Activated CD4-positive, CD25-positive, alpha-beta regulatory T cell treated with anti-CD3 and anti-CD28 coated beads, Interleukin-2, amount 50 U/mL, for 24 hours (primary cell): ENCODE results near the gene RNF114.
A peak's percentile ranks its signal among the peaks of the same experiment; 100 is the strongest.
"Not testable (repeated sequence)": the region's sequence is repeated elsewhere in the genome, so short reads cannot be mapped to it uniquely, and the experiment has no call there.

Experiments
- ATAC-seq, 2 donors: fragments of 150-1000 bp; cut with Tn5 transposase; one replicate each; pipeline ENCODE4 v1.10.0; 2021; ENCODE audit warnings: mild to moderate bottlenecking in 1 of 2, moderate library complexity in 1 of 2

RNF114 gene

DNA sequence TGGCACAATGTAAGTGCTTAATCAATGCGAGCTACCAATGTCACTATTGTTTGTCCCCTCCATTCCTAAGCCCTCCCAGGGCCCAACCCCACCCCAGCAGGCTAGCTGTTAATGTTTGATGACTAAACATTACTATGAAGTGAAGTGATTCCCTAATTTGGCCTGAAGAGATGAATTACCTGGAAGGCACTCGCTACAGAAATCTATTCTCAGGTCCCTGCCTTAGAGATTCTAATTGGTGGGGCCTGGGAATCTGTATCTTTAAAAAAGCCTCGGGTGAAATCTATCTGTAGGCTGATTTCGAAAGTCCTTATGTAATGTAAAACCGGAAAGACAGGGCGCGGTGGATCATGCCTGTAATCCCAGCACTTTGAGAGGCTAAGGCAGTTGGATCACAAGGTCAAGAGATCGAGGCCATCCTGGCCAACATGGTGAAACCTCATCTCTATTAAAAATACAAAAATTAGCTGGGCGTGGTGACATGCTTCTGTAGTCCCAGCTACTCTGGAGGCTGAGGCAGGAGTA lies 29.6 kb downstream of the RNF114 start:
- no peak for ATAC-seq

DNA sequence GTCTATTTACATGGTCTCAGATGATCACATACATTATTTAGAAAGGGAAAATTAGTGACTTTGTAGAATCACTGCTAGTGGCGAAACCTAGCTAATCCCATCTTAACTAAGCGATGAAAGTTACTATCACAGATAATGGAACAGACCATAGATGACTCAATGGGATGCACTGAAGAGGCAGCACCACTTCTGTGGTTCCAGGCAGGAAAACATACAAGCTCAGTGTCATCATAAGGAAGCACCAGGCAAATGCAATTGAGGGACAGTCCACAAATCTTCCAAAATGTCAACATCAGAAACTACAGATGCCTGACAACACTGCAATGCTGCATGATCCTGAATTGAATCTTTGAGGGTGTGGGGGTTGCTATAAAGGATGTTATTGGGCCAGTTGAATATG lies 30.7 kb downstream of the RNF114 start:
- ATAC-seq: no peak

DNA sequence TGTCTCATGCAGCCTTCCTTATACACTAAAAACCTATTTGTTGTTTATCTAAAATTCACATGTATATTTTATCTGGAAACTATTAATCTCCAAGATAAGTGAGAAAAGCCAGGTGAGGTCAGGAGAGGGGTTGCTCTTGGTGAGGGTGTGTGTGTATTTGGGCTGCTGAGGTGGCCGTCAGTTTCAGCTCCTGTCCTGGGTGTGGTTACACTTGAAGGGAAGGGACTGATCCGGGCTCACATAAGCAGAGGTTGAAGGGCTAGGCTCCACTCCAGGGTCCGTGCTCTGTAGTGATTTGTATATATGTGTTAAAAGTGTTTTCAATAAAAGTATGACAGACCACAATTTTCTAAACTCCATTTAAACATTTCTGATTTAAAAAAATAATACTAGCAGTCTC lies 33.0 kb downstream of the RNF114 start:
- ATAC-seq: no peak

DNA sequence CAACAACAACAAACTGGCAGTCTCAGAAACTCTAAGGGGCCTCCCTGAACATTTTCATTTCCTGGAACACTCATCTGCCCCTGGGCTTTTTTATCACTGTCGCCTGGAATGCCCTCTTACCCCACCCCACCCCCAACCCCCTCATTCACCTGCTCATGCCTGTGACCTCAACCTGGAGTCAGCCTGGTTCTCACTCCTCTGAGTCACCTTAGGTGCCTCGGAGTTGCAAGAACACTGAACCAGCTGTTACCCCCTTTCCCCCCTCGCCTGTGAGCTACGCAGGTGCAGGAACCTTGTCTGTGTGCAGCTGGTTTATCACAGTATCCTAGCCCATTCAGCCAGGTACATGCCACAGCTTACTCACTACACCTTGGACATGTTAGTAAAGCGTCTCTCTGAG lies 33.7 kb downstream of the RNF114 start:
- ATAC-seq: no peak

DNA sequence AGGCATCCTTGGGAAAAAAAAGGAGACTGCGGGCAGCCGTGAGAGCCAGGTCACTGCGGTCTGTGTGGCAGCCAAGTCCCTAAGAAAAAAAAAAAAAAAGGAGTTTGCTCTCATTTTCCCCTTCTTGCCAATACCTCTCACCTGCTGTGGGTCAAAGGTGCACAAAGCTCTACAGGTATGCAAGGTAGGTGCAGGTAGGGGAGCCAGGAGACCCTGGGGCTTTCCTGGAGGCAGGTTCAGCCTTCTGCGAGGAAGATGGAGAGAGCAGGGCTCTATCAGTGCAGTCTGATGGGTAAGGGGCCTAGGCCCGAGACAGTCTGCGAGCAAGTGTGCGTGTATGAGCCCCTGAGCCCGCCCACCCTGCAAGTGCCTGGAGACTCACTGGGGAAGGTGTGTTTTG lies 34.3 kb downstream of the RNF114 start:
- no peak for ATAC-seq

DNA sequence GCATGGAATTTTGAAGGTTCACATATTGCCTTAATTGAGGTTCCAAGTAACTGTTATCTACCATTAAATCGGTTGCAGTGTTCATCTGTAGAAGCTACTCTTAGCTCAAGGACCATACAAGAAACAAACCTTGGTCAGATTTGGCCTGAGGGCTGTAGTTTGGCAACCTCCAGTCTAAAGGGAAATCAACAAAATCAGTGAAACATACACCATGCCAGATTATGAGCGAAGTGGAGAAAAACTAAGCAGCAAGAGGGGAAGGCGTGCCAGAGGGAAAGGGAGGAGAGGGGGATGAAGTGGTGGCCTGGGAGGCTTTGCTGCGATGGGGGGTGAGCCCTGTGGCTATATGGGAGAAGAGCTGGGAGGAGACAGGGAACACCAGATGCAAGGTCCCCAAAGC lies 37.8 kb downstream of the RNF114 start:
- ATAC-seq: no peak

DNA sequence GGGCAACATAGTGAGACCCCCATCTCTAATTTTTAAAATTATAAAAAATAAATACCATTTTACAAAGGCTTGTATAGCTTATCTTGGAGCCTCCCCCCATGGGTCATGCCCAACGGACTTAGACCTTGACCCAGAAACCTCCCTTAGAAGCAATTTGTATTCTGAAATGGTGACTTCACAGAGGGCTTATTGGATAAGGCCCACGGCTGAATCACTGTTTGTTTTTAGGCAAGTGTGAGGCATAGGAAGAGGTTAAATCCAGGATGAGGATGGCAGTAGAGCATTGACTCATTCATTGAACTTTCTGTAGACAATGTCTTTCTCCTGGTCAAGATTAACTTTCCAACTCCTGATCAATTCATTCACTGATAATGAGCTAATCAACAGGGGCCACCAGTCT lies 40.3 kb downstream of the RNF114 start:
- ATAC-seq: no peak

DNA sequence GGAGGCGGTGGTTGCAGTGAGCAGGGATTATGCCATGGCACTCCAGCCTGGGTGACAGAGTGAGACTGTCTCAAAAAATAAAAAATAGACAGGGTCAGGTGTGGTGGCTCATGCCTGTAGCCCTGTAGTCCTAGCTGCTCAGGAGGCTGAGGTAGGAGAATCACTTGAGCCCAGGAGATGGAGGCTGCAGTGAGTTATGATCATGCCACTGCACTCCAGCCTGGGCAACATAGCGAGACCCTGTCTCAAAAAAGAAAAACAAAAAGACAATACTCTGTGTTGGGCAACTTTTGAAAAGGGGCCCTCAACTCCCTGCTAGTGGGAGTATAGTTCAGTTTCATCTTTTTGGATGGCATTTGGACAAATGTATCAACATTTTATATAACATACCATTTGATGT lies 41.5 kb downstream of the RNF114 start:
- not testable (repeated sequence) for ATAC-seq

DNA sequence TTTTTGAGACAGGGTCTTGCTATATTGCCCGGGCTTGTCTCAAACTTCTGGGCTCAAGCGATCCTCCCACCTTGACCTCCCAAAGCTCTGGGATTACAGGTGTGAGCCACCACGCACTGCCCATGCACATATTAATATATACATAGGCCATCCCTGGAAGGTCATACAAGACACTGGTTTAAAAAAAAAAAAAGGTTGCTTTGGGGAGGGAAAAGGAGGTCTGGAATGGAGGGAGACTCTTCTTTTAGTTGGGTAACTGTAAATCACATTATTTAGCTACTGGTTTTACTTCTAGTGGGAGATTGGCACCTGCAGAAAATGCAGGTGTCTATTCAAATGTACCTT lies 42.5 kb downstream of the RNF114 start:
- ATAC-seq: no peak

DNA sequence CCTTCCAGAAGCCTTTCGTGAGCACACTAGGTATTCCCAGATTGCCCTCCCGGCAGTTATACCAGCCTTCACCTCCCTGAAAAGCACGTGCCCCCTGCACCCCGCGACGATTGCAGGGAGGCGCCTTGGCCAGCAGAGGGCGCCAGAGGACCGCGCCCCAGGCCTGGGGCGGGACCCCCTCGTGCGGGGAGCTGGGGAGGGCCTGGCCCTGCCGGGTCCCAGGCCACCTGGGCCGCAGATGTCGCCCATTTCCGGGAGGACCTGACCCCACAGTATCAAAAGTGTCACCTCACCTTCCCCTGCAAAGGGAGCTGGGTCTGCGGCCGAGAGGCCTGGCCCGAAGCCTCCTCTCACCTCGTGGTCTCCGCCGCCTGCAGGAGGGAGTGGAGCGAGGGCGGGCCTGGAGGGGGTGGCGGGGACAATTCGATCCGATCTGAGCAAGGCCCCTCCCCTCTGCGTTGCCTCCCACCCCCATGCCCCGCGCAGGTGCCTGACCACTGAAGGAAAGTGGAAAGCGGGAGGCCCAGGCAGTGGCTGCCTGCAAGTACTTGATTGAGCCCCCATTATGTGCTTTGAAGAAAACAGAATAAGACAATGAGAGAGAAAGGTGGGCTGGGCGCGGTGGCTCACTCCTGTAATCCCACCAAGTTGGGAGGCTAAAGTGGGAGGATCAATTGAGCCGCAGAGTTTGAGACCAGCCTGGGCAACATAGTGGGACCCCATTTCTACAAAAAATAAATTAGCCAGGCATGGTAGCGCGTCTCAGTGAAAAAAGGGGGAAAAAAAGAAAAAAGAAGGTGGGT lies 43.0 kb downstream of the RNF114 start:
- ATAC-seq: peak; percentile 50 to 56

DNA sequence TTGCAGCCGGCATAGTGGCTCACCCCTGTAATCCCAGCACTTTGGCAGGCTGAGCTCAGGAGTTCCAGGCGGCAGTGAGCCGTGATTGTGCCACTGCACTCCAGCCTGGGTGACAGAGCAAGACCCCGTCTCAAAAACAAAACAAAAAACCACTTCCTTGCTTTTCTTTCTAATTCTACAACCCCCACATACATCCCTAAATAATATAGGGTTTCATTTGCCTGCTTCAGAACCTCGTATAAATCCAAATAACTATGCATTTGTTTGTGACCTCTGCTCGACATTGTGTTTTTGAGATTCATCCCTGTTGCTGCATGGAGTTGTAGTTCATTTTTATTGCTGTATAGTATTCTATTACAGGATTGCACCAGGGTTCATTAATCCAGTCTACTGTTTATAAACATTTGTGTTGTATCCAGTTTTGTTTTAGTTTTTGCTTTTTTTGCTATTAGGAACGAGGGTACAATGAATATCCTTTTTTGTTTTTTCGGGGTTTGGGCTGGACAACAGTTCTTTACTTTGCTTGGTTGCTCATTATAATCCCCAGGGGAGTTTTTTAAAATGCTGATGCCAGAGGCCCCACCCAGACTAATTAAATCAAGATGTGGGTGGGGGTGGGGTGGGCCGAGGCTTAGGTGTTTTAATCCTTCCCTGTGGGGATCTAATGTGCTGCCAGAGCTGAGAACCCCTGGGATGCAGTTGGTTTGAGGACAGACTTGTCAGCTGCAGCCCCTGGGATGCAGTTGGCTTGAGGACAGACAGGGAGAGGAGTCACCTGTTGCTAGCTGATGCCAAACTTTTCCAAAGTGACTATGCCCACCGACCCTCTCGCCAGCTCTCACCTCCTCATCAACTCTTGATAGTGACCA lies 44.2 kb downstream of the RNF114 start:
- no peak for ATAC-seq

DNA sequence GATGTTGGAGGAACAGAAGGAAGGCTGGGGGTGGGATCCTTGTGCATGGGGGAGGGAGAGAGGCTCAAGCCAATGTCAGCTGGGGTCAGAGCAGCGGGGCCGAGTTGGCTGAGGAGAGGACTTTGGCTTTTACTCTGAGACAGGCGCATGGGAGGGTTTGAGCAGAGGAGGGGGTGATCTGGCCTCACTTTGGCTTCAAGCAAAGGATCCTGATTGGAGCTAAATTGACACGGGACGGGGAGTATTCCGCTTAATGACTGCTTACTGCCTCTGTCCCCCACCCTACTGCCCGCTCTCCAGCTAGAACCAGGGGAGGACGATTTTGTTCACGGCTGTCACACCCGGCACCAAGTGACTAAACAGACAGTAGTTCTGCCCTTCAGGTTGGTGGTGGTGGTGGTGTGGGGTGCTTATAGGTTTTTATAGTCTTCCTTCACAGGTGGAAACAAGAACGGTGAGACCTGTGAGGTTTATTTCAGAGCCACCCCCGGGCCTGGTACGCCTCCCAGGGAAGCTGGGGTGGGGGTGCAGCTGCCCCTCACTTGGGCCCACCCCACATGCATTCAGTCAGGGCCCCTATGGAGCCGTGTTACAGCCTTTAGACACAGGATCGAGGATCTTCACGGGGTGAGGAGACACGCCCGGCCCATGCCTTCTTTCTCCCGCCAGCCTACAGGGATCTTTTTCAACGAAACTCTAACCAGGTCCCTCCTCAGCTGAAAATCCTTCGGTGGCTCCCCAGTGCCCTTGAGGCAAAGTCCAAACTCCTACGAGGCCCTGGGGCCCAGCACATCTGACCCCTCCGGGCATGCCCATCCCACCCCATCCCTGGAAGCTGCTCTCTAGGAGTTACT lies 45.2 kb downstream of the RNF114 start:
- no peak for ATAC-seq

DNA sequence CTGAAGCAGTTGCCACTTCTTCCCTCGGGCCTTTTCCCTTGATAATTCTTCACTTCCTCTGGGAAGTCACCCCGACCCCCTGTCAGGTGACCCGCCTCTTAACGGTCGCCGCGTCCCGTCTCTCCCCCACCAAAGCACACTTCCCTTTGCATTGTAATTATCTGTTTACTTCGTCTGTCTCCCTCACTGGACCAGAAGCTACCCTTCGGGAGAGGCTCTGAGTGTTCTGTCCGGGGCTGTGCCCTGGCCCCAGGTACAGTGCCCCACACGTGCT lies 45.8 kb downstream of the RNF114 start:
- no peak for ATAC-seq

DNA sequence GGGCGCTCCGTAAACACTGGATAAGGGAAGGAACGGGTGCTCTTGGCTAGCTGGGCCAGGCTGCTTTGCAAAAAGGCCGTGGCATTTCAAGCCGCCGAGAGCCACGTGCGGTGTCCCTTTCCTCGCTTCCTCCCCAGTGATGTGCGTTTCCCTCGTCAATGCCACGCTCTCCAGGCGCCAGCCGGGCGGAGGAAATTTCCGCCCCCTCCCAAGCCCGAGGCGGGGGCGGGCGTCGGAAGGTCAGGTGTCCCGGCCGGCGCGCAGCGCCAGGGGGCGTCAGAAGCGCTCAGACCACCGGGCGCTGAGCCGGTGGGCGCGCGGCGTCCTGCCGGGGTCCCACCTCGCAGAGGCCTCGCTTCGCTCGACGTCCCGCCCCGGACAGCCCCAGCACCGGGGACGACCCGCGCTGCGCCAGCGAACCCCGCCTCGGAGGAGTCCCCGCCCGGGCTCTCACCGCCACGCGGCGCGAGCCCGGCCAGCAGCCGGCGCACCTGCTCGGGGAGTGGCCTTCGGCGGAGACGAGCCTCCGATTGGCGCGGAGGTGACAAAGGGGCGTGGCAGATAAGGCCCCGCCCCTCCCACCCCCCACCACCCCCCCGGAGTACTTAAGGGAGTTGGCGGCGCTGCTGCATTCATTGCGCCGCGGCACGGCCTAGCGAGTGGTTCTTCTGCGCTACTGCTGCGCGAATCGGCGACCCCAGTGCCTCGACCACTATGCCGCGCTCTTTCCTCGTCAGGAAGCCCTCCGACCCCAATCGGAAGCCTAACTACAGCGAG lies 46.3 kb downstream of the RNF114 start, which contains the start of gene SNAI1:
Gene SNAI1 (plus strand): TSS at position 635 of the 777 bp plus-strand sequence. CDS start 80 bp downstream, at position 715.
- peak; percentile 93 to 95 for ATAC-seq

DNA sequence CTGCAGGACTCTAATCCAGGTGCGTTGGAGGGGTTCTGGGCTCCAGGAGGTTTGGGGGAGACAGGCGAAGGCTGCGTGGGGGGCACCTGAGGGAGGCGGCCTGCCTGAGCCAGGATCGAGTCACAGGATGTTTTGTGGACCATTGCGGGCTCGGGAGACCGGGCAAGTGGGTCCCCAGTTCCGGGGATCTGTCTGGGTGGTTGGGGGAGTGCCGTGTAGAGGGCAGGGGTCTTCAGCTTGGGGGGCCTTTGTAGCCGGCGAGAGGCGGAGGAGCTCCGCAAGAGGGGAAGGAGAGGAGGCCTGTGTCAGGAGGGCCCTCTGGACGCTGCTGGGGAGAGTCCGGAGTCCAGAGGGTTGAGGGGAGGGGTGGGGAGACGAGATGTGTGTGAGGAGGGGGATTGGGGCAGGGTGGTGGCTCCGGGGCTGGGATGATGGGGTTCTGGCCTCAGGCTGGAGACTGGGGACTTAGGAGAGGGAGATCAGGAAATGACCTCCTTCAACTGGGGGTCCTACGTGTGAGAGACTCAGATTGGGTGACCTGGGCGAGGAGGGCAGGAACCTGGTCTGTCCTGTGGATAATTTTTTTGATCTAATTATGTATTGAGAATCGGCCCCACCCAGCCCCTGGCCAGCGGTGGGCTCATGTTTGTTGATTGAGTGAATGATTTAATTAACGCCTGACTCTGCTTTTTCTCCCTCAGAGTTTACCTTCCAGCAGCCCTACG lies 47.1 kb downstream of the RNF114 start:
- no peak for ATAC-seq

DNA sequence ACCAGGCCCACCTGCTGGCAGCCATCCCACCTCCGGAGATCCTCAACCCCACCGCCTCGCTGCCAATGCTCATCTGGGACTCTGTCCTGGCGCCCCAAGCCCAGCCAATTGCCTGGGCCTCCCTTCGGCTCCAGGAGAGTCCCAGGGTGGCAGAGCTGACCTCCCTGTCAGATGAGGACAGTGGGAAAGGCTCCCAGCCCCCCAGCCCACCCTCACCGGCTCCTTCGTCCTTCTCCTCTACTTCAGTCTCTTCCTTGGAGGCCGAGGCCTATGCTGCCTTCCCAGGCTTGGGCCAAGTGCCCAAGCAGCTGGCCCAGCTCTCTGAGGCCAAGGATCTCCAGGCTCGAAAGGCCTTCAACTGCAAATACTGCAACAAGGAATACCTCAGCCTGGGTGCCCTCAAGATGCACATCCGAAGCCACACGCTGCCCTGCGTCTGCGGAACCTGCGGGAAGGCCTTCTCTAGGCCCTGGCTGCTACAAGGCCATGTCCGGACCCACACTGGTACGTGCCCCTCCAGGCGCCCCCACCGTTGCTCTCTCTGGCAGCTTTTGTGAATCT lies 47.7 kb downstream of the RNF114 start:
- ATAC-seq: no peak

DNA sequence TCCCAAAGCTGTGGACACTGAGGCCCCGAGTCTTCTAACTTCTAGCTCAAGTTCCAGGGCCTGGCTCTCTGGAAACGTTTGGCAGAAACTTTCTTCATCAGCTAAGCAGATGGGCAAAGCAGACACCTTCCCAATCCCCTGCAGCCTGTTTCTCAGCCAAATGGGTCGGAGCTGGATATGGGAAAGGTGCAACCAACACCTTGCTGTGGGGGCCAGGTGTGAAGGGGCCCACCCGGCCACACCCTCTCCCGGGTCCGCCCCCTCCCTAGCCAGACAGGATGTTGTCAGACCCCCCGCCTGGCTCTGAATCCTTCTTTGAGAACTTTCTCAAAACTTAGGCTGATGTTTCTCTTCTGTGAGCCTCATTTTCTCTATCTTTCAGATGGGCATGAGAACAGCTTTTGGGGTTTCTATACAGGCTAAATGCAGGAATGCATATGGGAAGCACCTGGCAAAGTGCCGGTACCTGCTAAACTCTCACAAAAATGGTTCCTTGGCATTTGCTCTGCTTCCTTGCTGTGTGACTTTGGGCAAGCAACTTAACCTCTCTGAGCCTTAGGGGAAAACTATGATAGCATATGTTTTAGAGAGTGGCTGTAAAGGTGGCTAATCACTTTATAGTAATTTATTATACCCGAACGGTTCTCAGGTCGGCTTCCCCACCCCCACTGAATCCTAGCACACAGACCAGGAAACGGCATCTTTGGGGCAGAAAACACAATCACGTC lies 48.4 kb downstream of the RNF114 start:
- ATAC-seq: no peak

DNA sequence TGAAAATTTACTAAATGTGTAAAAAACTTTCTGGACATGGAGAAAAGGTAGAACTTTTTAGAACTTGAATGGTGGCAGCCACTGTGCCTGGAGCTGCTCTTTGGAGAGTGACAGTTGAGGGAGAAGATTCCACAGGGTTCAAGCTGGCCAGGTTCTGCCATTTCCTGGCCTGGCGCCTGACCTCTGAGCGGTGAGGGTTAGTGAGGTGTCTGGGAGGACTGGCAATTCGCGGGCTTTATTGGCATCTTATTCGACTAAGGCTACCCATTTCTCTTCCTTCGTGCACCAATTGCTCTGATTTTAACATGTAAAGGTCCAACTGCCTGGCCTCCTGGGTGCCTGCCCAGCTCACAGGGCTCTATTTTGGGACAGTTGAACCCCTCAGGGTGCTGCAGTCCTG lies 49.0 kb downstream of the RNF114 start:
- no peak for ATAC-seq

DNA sequence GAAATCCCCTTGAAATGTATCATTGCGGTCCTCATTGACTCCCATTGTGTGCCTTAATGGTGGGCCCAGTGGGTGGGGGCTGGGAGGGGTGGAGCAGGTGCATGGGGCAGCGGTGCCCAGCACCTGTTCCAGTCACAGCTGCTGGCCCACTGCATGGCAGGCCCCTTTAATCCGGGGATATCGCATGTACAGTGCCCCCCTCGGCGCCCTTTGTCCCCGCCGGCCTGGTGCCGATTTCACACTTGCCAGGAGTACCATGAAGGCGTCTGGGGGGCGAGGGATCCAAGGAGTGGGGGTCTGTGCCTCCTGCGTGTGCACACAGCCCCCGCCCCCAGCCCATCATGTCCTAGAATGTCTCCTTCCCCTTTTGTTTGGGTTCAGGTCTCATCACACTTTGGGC lies 49.4 kb downstream of the RNF114 start:
- ATAC-seq: no peak

DNA sequence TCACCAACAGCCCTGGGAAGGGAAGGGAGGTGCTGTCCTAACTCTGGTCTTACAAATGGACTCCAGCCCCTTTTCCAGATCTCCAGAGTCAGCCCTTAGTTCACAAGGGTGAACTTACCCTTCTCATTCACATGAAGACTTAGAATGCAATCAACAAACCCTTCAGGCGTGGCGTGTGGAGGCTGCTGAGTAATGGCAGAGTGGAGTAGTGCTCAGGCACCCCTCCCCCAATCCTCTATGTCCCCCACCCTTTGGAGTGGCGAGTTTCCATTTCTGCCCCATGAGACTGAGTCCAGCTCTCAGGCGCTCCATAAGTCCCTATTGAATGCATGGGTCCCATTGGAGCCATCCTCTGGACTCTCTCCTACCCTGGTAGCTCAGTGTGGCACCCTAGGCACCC lies 49.9 kb downstream of the RNF114 start:
- no peak for ATAC-seq
